GM12864 (cell line): ENCODE data around the gene KCNK15.

Source experiments
- DNase-seq: peaks from one replicate; pipeline ENCODE4 v3.0.0-alpha.2; 2011; ENCODE audit warnings: low read depth
- H3K4me3 ChIP-seq: 2 replicates; pipeline ENCODE4 v1.5.1; 2011; ENCODE audit warnings: mild to moderate bottlenecking, low read depth, low read length, control low read depth
- TF ChIP-seq, protein P1 (sequence below): IDR thresholded peaks from 2 replicates; pipeline ENCODE4 v1.5.1; 2011; ENCODE audit warnings: low read depth, mild to moderate bottlenecking, moderate library complexity, low read length, control low read depth, inconsistent platforms; ENCODE audit errors: missing control alignments

KCNK15 gene

GRCh38 chr20:44750081-44750805 lies 4.6 kb downstream of the KCNK15 start:
- no peak for DNase-seq
- no peak overlapping the region for H3K4me3 ChIP-seq
- TF ChIP-seq, protein P1, sequence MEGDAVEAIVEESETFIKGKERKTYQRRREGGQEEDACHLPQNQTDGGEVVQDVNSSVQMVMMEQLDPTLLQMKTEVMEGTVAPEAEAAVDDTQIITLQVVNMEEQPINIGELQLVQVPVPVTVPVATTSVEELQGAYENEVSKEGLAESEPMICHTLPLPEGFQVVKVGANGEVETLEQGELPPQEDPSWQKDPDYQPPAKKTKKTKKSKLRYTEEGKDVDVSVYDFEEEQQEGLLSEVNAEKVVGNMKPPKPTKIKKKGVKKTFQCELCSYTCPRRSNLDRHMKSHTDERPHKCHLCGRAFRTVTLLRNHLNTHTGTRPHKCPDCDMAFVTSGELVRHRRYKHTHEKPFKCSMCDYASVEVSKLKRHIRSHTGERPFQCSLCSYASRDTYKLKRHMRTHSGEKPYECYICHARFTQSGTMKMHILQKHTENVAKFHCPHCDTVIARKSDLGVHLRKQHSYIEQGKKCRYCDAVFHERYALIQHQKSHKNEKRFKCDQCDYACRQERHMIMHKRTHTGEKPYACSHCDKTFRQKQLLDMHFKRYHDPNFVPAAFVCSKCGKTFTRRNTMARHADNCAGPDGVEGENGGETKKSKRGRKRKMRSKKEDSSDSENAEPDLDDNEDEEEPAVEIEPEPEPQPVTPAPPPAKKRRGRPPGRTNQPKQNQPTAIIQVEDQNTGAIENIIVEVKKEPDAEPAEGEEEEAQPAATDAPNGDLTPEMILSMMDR = peak; percentile 27

GRCh38 chr20:44752099-44752931 lies 6.7 kb downstream of the KCNK15 start:
- TF ChIP-seq, protein P1 = no peak
- H3K4me3 ChIP-seq = no peak overlapping the region
- no peak for DNase-seq

GRCh38 chr20:44754554-44754953 lies 8.9 kb downstream of the KCNK15 start:
- TF ChIP-seq, protein P1 = no peak
- no peak for DNase-seq
- no peak overlapping the region for H3K4me3 ChIP-seq

GRCh38 chr20:44756011-44756688 lies 10.5 kb downstream of the KCNK15 start:
- TF ChIP-seq, protein P1 = no peak
- no peak overlapping the region for H3K4me3 ChIP-seq
- no peak for DNase-seq

- no peak for DNase-seq
- H3K4me3 ChIP-seq = no peak overlapping the region
- TF ChIP-seq, protein P1 = no peak
Measured at GRCh38 chr20:44756956-44757355, 11.3 kb downstream of the KCNK15 start.

DNA sequence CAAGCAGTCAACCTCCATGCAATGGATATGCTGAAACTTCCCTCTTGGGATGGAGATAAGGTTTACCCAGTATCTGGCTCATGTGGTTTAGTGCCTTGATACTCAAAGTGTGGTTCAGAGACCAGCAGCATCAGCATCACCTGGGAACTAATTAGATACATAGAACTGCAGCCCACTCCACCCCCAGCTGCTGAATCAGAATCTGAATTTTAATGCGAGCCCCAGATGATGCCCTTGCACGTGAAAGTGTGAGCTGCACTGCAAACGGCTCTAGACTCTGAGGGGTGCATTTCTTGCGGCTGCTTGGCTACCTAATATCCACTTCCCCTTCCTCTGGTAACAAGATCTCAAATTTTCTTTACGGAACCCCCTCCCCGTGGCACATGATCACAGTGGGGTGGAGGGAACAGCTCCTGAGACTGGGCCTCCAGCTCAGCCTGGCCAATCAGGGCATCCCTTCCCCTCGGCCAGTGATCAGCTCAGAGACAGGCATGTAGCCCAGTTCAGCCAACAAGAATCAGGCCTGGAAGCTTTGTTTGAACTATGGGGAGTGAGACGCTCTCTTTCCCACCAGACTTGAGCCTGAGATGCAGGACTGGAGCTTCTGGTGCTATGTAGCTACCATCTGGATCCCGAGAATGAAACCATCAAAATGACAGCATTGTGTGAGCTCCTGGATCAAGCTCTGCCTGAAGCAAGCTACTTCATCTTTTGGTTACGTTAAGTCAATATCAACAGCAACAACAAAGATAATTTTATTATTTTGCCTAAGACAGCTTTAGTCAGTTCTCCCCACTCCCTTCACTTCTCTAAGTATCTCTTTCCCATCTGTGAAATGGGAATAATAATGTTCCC lies 12.8 kb downstream of the KCNK15 start:
- no peak overlapping the region for H3K4me3 ChIP-seq
- TF ChIP-seq, protein P1 = no peak
- no peak for DNase-seq
